Thyroid gland (tissue), 4 donors: Measurements from ENCODE around the gene STARD6.

Experiments
- POLR2A ChIP-seq, 2 donors: fragments of 450-650 bp; IDR thresholded peaks; one replicate each; pipeline ENCODE4 v1.6.1; 2017; ENCODE audit warnings: antibody characterized with exemption in 2 of 2, mild to moderate bottlenecking in 2 of 2, moderate library complexity in 1 of 2
- TF ChIP-seq, protein P1 (sequence below), 6 experiments: fragments of 200-600 bp in 3 of 6; fragments of 450-650 bp in 3 of 6; sonication (generic) in 3 of 6; IDR thresholded peaks; one replicate each; pipeline ENCODE4 v1.5.1; 2016 to 2019; ENCODE audit warnings: antibody characterized with exemption in 6 of 6, mild to moderate bottlenecking in 2 of 6, inconsistent platforms in 1 of 6, moderate library complexity in 1 of 6

DNA sequence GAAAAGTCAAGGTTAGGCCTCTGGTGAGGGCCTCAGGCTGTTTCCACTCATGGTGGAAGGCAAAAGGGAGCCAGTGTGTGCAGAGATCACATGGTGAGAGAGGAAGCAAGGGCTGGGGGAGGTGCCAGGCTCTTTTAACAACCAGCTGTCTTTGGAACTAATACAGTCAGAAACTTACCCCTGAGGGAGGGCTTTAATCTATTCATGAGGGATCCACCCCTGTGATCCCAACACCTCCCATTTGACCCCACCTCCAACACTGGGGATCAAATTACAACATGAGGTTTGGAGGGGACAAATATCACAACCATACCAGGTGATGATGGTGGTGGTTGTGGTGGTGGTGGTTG lies 77.5 kb downstream of the STARD6 start:
- TF ChIP-seq, protein P1, sequence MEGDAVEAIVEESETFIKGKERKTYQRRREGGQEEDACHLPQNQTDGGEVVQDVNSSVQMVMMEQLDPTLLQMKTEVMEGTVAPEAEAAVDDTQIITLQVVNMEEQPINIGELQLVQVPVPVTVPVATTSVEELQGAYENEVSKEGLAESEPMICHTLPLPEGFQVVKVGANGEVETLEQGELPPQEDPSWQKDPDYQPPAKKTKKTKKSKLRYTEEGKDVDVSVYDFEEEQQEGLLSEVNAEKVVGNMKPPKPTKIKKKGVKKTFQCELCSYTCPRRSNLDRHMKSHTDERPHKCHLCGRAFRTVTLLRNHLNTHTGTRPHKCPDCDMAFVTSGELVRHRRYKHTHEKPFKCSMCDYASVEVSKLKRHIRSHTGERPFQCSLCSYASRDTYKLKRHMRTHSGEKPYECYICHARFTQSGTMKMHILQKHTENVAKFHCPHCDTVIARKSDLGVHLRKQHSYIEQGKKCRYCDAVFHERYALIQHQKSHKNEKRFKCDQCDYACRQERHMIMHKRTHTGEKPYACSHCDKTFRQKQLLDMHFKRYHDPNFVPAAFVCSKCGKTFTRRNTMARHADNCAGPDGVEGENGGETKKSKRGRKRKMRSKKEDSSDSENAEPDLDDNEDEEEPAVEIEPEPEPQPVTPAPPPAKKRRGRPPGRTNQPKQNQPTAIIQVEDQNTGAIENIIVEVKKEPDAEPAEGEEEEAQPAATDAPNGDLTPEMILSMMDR (IDR thresholded peaks at IDR 0.05): no peak
- TF ChIP-seq POLR2A (IDR thresholded peaks at IDR 0.05): no peak
